HepG2 (cell line): ENCODE results near the gene PARVB. TPM values are rescaled to one million over a fixed set of nuclear protein-coding genes. Genes with fewer than 3 reads are reported as not detected.

Source experiments
- ZBTB40 ChIP-seq, 2 experiments: fragments of 450-650 bp in 1 of 2; sonication (generic) in 1 of 2; formaldehyde crosslinking in 1 of 2; IDR thresholded peaks; 2 replicates each; pipeline versions ENCODE4 v1.6.1 to v1.8.0; 2016 to 2022; ENCODE audit warnings: antibody characterized with exemption in 1 of 2, mild to moderate bottlenecking in 1 of 2, missing genetic modification reagents in 1 of 2
- ZNF20 ChIP-seq: sonication (generic); formaldehyde crosslinking; IDR thresholded peaks from 2 replicates; pipeline ENCODE4 v1.4.0; 2020; ENCODE audit warnings: mild to moderate bottlenecking, moderate library complexity, missing genetic modification reagents
- ZNF501 ChIP-seq: sonication (generic); formaldehyde crosslinking; IDR thresholded peaks from 2 replicates; pipeline ENCODE4 v1.5.1; 2020; ENCODE audit warnings: mild to moderate bottlenecking, moderate library complexity, missing genetic modification reagents
- polyA plus RNA-seq, 8 experiments: library from polyadenylated mRNA; depleted of rRNA in 3 of 8; stranded (reverse) in 7 of 8; unstranded in 1 of 8; fragments of >200 nt; fragmentation: Illumina TruSeq in 4 of 8; extraction: Trizol in 4 of 8; gene quantifications; 2 replicates each; pipeline versions ENCODE4 v1.2.1 to v1.2.3, GENCODE V29; 2011 to 2016; ENCODE audit warnings: low read depth in 4 of 8, missing spikeins in 1 of 8, mixed read lengths in 1 of 8; ENCODE audit not compliant: insufficient read depth in 1 of 8
- total RNA-seq, 5 experiments: library from RNA; depleted of rRNA; stranded (reverse); fragments of >200 nt; fragmentation: Illumina TruSeq; extraction: Trizol; gene quantifications; 2 replicates each; pipeline ENCODE4 v1.2.3, GENCODE V29; 2016; ENCODE audit warnings: low read depth in 1 of 5

Gene PARVB
- total and polyA plus RNA-seq, 2 of the 13 experiments (the other 11 are each of a cell fraction or from before 2014, with no cell fraction given), result 0.11 to 0.15 TPM

- no peak for TF ChIP-seq ZBTB40 (IDR thresholded peaks at IDR 0.05)
- no peak for TF ChIP-seq ZBTB40 (CRISPR knock-in tag; IDR thresholded peaks at IDR 0.05)
- TF ChIP-seq ZNF20 (CRISPR knock-in tag), result no peak
- TF ChIP-seq ZNF501 (CRISPR knock-in tag), result no peak
Measured at GRCh38 chr22:44091021-44091721, 67.1 kb downstream of the PARVB start (continued).
